SK-N-SH treated with all-trans-retinoic acid at 6 μM for 48 hours (cell line): ENCODE measurements around the gene SERPINE2.

ENCODE experiments used
- ATAC-seq: fragments of 200-7000 bp; cut with Tn5 transposase; 3 replicates; pipeline ENCODE4 v1.9.1; 2020; ENCODE audit warnings: mild to moderate bottlenecking, moderate library complexity
- BACH2 ChIP-seq: fragments of 250-450 bp; sonication (Bioruptor Pico); IDR thresholded peaks from 2 replicates; pipeline ENCODE4 v1.9.0; 2021; ENCODE audit warnings: mild to moderate bottlenecking, borderline replicate concordance
- CSDC2 ChIP-seq: fragments of 250-450 bp; sonication (Bioruptor Pico); IDR thresholded peaks from 2 replicates; pipeline ENCODE4 v1.5.0; 2020; ENCODE audit warnings: mild to moderate bottlenecking, moderate library complexity
- CSRNP3 ChIP-seq: fragments of 250-450 bp; sonication (Bioruptor Pico); IDR thresholded peaks from 2 replicates; pipeline ENCODE4 v1.5.1; 2021; ENCODE audit warnings: mild to moderate bottlenecking, moderate library complexity
- ESRRG ChIP-seq: fragments of 250-450 bp; sonication (Bioruptor Pico); IDR thresholded peaks from 2 replicates; pipeline ENCODE4 v1.6.1; 2021; ENCODE audit warnings: mild to moderate bottlenecking
- GLIS3 ChIP-seq: fragments of 250-450 bp; sonication (Bioruptor Pico); IDR thresholded peaks from 2 replicates; pipeline ENCODE4 v1.5.0; 2020; ENCODE audit warnings: mild to moderate bottlenecking, moderate library complexity
- ISL1 ChIP-seq: fragments of 250-450 bp; sonication (Bioruptor Pico); IDR thresholded peaks from 2 replicates; pipeline ENCODE4 v2.1.2; 2022; ENCODE audit warnings: mild to moderate bottlenecking, moderate library complexity
- OSR1 ChIP-seq: fragments of 250-450 bp; sonication (Bioruptor Pico); IDR thresholded peaks from 2 replicates; pipeline ENCODE4 v1.8.0; 2022; ENCODE audit warnings: moderate library complexity, mild to moderate bottlenecking, inconsistent platforms
- PATZ1 ChIP-seq: fragments of 250-450 bp; sonication (Bioruptor Pico); IDR thresholded peaks from 2 replicates; pipeline ENCODE4 v1.8.0; 2020; ENCODE audit warnings: mild to moderate bottlenecking, moderate library complexity, borderline replicate concordance
- PPARA ChIP-seq: fragments of 250-450 bp; sonication (Bioruptor Pico); IDR thresholded peaks from 2 replicates; pipeline ENCODE4 v1.5.0; 2020; ENCODE audit warnings: mild to moderate bottlenecking, borderline replicate concordance
- RARB ChIP-seq: fragments of 250-450 bp; sonication (Bioruptor Pico); IDR thresholded peaks from 2 replicates; pipeline ENCODE4 v1.8.0; 2021; ENCODE audit warnings: mild to moderate bottlenecking, moderate library complexity
- SNAI2 ChIP-seq: fragments of 250-450 bp; sonication (Bioruptor Pico); IDR thresholded peaks from 2 replicates; pipeline ENCODE4 v1.5.0; 2020; ENCODE audit warnings: mild to moderate bottlenecking, moderate library complexity
- TCF4 ChIP-seq: fragments of 250-450 bp; sonication (Bioruptor Pico); IDR thresholded peaks from 2 replicates; pipeline ENCODE4 v1.8.0; 2021; ENCODE audit warnings: mild to moderate bottlenecking, moderate library complexity, borderline replicate concordance
- TOX ChIP-seq: fragments of 250-450 bp; sonication (Bioruptor Pico); IDR thresholded peaks from 2 replicates; pipeline ENCODE4 v1.8.0; 2021; ENCODE audit warnings: mild to moderate bottlenecking, moderate library complexity, borderline replicate concordance
- ZFP3 ChIP-seq: fragments of 250-450 bp; sonication (Bioruptor Pico); IDR thresholded peaks from 2 replicates; pipeline ENCODE4 v1.5.0; 2020; ENCODE audit warnings: mild to moderate bottlenecking, moderate library complexity
- ZFP30 ChIP-seq: fragments of 450-650 bp; formaldehyde crosslinking; IDR thresholded peaks from 2 replicates; pipeline ENCODE4 v1.5.0; 2022; ENCODE audit warnings: mild to moderate bottlenecking, moderate library complexity
- ZNF565 ChIP-seq: fragments of 450-650 bp; formaldehyde crosslinking; conservative IDR thresholded peaks from 2 replicates; pipeline ENCODE4 v1.5.0; 2020; ENCODE audit warnings: low read depth, mild to moderate bottlenecking, moderate library complexity
- ZNF70 ChIP-seq: fragments of 450-650 bp; formaldehyde crosslinking; IDR thresholded peaks from 2 replicates; pipeline ENCODE4 v1.5.0; 2020; ENCODE audit warnings: mild to moderate bottlenecking, moderate library complexity
- ZNF8 ChIP-seq: fragments of 450-650 bp; formaldehyde crosslinking; IDR thresholded peaks from 2 replicates; pipeline ENCODE4 v1.5.0; 2020; ENCODE audit warnings: mild to moderate bottlenecking, moderate library complexity
- TF ChIP-seq, protein P1 (sequence below): fragments of 250-450 bp; sonication (Bioruptor Pico); IDR thresholded peaks from 2 replicates; pipeline ENCODE4 v1.8.0; 2021; ENCODE audit warnings: low read depth, mild to moderate bottlenecking, moderate library complexity, borderline replicate concordance
- TF ChIP-seq, protein P2 (sequence below): fragments of 250-450 bp; sonication (Bioruptor Pico); IDR thresholded peaks from 2 replicates; pipeline ENCODE4 v1.5.1; 2020; ENCODE audit warnings: low read depth, mild to moderate bottlenecking, moderate library complexity

Gene SERPINE2

DNA sequence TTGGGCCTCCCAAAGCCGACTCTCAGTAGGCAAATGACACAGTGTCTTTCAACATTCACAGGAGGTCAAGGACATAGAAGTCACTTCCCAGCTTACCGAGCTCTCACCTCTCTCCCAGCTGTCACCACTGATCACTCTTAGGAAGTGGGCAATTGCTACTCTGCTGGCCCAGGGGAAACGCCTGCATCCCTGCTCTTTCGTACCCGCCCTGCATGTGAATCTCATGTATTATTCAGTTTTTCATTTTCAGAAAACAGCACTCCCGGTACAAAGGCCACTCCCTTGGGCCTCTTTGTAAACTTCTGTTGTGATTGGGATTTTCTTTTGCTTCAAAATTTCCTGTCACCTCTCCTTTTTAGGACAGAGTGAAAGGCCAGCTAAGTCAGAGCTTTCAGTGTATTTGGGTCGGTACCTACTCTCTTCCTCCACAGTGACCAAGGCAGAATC lies 66.4 kb downstream of the SERPINE2 start (continued):
- TF ChIP-seq OSR1 (CRISPR knock-in tag), result no peak
- TF ChIP-seq, protein P1, sequence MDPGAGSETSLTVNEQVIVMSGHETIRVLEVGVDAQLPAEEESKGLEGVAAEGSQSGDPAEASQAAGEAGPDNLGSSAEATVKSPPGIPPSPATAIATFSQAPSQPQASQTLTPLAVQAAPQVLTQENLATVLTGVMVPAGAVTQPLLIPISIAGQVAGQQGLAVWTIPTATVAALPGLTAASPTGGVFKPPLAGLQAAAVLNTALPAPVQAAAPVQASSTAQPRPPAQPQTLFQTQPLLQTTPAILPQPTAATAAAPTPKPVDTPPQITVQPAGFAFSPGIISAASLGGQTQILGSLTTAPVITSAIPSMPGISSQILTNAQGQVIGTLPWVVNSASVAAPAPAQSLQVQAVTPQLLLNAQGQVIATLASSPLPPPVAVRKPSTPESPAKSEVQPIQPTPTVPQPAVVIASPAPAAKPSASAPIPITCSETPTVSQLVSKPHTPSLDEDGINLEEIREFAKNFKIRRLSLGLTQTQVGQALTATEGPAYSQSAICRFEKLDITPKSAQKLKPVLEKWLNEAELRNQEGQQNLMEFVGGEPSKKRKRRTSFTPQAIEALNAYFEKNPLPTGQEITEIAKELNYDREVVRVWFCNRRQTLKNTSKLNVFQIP (CRISPR knock-in tag), result no peak
- TF ChIP-seq CSDC2, result no peak
- no peak for TF ChIP-seq ZNF70 (CRISPR knock-in tag)
- no peak for TF ChIP-seq BACH2 (CRISPR knock-in tag)
- no peak for TF ChIP-seq ZFP3 (CRISPR knock-in tag)
- no peak for TF ChIP-seq ZFP30 (CRISPR knock-in tag)
- TF ChIP-seq, all 23 proteins: peak for 0

- ATAC-seq, result no peak
- TF ChIP-seq ZNF565 (CRISPR knock-in tag), result no peak
Measured at GRCh38 chr2:223971731-223972130, 67.4 kb downstream of the SERPINE2 start.

DNA sequence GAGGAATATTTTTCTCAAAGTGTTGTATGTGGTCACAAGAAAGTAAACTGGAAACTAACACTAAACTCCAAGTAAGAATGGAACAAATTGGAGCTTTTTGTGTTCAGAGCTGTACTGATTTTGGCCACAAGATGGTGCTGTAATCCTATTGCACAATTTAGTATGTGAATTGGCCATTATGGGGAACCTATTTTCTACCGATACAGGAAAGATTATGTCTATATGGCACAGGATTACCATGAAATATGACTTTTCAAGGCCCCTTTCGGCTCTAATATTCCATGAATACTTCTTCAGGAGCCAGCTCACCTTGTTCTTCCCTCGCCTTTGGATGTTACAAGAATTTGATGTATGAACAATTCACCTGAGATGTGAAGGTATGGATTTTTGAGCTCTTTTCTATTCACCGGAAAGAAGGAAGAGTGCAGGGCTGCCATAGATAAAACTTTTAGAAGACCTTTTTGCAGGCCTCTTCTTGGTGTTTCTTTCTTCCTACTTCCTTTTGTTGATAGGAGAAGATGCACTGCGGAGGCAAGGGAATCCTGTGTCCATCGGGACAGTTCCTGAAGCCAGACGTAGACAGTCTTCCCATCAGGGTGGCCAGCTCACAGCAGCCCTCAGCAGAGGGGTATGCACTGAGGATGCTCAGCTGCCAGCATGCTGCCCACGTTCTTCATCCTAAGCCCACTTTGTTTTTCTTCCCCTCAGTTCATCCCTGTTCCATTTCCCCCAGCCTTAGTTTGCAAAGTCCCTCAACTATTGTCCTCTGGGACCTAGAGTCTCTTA lies 68.5 kb downstream of the SERPINE2 start:
- ATAC-seq, result peak; percentile 81
- TF ChIP-seq BACH2 (CRISPR knock-in tag), result no peak

DNA sequence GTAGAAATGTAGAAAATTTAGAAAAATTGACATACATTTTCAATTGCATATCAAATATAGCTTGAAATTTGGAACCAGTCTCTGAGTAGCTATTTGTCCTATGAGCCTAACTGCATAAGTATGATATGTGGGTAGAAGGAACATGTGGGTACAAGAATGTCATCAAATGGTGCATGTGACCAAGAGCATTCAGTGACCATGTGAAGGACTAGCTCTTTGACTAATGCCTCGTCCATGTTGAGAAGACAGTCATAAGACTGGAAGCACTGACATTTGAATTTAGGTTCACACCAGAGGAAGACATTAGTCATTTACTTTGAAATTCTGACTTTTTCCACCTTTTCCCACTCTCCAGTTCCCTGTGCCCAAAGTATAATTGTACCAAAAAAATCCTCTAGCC lies 69.2 kb downstream of the SERPINE2 start:
- peak; percentile 11 for ATAC-seq
- TF ChIP-seq, protein P2, sequence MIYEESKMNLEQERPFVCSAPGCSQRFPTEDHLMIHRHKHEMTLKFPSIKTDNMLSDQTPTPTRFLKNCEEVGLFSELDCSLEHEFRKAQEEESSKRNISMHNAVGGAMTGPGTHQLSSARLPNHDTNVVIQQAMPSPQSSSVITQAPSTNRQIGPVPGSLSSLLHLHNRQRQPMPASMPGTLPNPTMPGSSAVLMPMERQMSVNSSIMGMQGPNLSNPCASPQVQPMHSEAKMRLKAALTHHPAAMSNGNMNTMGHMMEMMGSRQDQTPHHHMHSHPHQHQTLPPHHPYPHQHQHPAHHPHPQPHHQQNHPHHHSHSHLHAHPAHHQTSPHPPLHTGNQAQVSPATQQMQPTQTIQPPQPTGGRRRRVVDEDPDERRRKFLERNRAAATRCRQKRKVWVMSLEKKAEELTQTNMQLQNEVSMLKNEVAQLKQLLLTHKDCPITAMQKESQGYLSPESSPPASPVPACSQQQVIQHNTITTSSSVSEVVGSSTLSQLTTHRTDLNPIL (CRISPR knock-in tag), result no peak
- TF ChIP-seq ISL1 (CRISPR knock-in tag), result no peak
- no peak for TF ChIP-seq PATZ1 (CRISPR knock-in tag)
- TF ChIP-seq PPARA (CRISPR knock-in tag), result no peak
- TF ChIP-seq ZNF8, result no peak
- TF ChIP-seq ZFP3 (CRISPR knock-in tag), result no peak

GRCh38 chr2:223969315-223969714 lies 69.8 kb downstream of the SERPINE2 start:
- no peak for ATAC-seq
- TF ChIP-seq TCF4 (CRISPR knock-in tag), result no peak

GRCh38 chr2:223967981-223968380 lies 71.1 kb downstream of the SERPINE2 start:
- TF ChIP-seq, protein P2 (CRISPR knock-in tag), result no peak
- TF ChIP-seq ZNF565 (CRISPR knock-in tag) (no peak), RARB (CRISPR knock-in tag) (no peak), BACH2 (CRISPR knock-in tag) (no peak), ESRRG (no peak), ZNF8 (no peak), TCF4 (CRISPR knock-in tag) (no peak), SNAI2 (CRISPR knock-in tag) (no peak), TOX (CRISPR knock-in tag) (no peak), CSRNP3 (CRISPR knock-in tag) (no peak), GLIS3 (no peak), PATZ1 (CRISPR knock-in tag) (no peak)
- no peak for ATAC-seq
